Ishikawa (cell line): ENCODE results near the gene OR10X1.

Experiments used
- CEBPB ChIP-seq: IDR thresholded peaks from 2 replicates; pipeline ENCODE4 v1.6.1; 2012
- CREB1 ChIP-seq: IDR thresholded peaks from 2 replicates; pipeline ENCODE4 v1.6.1; 2012; ENCODE audit warnings: low read depth
- EGR1 ChIP-seq: IDR thresholded peaks from 2 replicates; pipeline ENCODE4 v1.6.1; 2012
- EP300 ChIP-seq: IDR thresholded peaks from 2 replicates; pipeline ENCODE4 v1.6.1; 2012; ENCODE audit warnings: borderline replicate concordance
- NFIC ChIP-seq: IDR thresholded peaks from 2 replicates; pipeline ENCODE4 v1.6.1; 2012
- RAD21 ChIP-seq: IDR thresholded peaks from 2 replicates; pipeline ENCODE4 v1.6.1; 2012; ENCODE audit warnings: low read depth
- REST ChIP-seq: IDR thresholded peaks from 2 replicates; pipeline ENCODE4 v1.6.1; 2012; ENCODE audit warnings: low read depth, mild to moderate bottlenecking
- TAF1 ChIP-seq: IDR thresholded peaks from 2 replicates; pipeline ENCODE4 v1.6.1; 2012; ENCODE audit warnings: low read depth, mild to moderate bottlenecking
- TCF12 ChIP-seq: IDR thresholded peaks from 2 replicates; pipeline ENCODE4 v1.6.1; 2012; ENCODE audit warnings: low read depth
- TEAD4 ChIP-seq: IDR thresholded peaks from 2 replicates; pipeline ENCODE4 v1.6.1; 2012
- YY1 ChIP-seq: IDR thresholded peaks from 2 replicates; pipeline ENCODE4 v1.6.1; 2012; ENCODE audit warnings: low read depth
- ZBTB7A ChIP-seq: IDR thresholded peaks from 2 replicates; pipeline ENCODE4 v1.6.1; 2012; ENCODE audit warnings: low read depth
- TF ChIP-seq, protein P1 (sequence below): IDR thresholded peaks from 2 replicates; pipeline ENCODE4 v1.6.1; 2012

- TF ChIP-seq TEAD4 = no peak
- TF ChIP-seq, protein P1, sequence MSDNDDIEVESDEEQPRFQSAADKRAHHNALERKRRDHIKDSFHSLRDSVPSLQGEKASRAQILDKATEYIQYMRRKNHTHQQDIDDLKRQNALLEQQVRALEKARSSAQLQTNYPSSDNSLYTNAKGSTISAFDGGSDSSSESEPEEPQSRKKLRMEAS = no peak
- no peak for TF ChIP-seq CREB1
- TF ChIP-seq EP300 = no peak
- no peak for TF ChIP-seq TAF1
- no peak for TF ChIP-seq YY1
- TF ChIP-seq CEBPB = no peak
- no peak for TF ChIP-seq NFIC
- TF ChIP-seq REST = no peak
- TF ChIP-seq TCF12 = no peak
- TF ChIP-seq RAD21 = no peak
- no peak for TF ChIP-seq EGR1
- TF ChIP-seq ZBTB7A = no peak
Observed at GRCh38 chr1:158570480-158570879, 9.2 kb downstream of the OR10X1 start, which contains the start of gene OR6P1.
